NCI-H510A treated with DMSO at 0.1 percent for 48 hours (cell line): Measurements from ENCODE around the gene TIMMDC1.
"Not testable (repeated sequence)": the region's sequence is repeated elsewhere in the genome, so short reads cannot be mapped to it uniquely, and the experiment has no call there.

Experiments used
- DNase-seq: peaks from one replicate; lab custom pipeline; 2025; lab: John Stamatoyannopoulos, UW

Gene TIMMDC1

DNA sequence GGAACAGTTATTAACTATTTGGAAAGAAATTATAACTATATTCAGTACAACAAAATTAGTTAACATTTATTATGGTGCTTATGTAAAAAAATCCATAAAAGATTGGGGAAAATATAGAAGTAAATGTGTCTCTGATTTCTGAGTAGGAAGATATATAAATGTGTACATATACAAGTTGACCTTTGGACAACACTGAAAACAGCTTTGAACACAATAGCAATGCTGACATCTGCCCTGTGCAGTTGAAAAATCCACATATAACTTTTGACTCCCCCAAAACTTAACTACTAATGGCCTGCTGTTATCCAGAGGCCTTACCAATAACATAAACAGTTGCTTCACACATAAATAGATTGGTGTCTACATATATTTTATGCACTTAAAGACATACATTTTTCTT, 12.3 kb downstream of the TIMMDC1 start:
- DNase-seq, result no peak

DNA sequence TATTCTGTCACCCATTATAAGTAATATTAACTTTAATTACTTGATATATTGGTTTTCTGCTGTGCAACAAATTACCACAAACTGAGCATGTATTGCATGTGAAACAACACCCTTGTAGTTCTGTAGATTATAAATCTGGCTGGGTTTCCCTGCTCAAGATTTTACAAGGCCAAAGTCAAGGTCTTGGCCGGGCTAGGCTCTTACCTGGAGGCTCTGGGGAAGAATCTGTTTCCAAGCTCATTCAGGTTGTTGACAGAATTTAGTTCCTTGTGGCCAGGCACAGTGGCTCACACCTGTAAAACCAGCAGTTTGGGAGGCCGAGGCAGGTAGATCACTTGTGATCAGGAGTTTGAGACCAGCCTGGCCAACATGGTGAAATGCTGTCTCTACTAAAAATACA, 16.3 kb downstream of the TIMMDC1 start:
- no peak for DNase-seq

DNA sequence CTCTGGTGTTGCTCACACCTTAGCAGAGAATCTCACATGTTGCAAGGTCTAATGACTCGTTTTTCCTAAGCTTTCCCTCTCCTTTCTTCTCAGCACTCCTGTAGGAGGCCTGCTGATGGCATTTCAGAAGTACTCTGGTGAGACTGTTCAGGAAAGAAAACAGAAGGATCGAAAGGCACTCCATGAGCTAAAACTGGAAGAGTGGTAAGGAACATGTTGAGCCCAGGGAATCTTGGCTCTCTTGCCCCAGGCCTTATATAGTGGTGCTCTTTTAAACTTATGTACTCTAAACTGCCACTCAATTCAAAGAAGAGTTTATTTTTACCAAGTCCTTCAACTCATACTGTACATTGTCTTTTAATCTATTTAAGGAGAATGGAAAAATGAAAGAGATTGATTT, 18.8 kb downstream of the TIMMDC1 start:
- no peak for DNase-seq

DNA sequence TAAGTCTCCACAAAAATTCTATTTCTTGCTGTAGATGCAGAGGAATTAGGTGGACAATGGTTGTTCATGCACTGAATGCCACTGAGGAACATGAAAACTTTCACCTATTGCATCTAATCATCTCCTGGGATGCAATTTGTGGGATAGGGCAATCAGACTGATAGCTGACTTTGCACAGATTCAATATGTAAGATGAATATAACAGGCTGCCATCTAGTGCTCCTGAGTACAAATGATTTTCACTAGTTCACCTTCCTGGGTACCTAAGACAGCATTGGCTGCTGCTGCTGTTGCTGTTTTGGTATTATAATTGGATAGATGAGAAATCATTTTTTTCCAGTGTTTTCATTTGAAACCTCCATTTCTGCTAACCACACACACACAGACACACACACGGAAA, 19.7 kb downstream of the TIMMDC1 start:
- no peak for DNase-seq

DNA sequence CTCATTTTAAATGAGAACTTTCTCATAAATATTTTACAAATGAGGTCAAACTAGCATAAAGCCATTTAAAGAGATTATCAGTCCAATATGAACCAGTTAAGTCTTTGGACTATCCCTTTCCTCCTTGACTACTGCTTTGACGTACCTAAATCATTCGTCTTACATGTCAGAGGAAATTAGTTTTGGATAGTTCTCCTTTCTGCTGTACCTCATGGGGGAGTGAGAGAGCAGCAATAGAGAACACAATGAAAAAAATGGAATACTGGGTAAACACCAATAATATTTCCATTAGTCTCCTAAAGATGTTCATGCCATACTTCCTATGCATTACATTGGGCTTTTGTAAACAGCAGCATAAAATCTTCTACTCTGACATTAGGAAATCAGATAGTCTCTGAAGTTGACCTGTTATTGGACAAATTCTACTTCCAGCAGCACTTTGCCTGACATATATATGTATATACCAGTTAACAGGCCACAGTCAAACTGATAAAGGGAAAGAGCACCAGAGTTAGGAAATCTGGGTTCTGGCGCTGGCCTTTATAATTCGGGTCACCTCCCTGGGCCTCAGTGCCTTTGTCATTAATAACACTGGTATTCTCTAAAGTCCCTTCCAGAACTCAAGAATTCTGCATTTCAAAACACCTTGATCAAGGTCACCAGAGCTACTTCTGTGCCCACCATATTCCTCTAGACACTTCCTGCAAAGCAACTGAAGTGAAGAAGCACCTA, 26.8 kb downstream of the TIMMDC1 start:
- no peak for DNase-seq

DNA sequence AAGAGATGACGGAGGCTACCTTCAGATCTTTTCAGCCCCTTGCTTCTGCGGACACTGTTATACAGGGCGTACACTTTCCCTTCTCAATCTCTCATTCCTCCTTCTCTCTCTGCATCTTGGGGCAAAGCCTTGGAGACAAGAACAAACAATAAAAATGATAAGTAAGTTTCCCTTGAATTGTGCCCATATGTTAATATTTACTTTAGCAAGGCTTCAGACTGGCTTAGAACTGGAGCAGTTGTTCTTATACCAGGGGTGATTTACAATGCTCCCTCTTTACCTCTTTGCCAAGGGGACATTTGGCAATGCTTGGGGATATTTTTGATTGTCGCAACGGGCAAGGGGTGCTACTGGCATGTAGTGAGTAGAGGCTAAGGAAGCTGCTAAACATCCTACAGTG, 29.4 kb downstream of the TIMMDC1 start:
- DNase-seq, result no peak

DNA sequence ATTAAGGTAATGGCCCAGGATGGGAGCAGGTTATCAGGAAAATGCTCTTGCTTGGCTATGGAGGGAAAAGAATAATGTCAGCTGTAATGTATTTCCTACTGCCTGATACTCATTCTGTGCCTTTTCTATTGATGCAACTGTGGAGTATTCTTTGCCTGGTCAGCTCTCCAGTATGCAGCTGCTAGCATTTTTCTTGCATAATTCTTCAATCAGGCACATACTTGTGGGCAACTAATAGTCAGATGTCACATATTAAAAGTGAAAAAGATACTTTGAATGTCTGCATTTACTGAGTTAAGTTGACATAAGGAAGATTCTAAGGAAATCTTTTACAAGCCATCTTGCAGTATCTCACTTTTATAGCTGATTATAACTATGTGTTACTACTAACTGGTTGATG, 31.5 kb downstream of the TIMMDC1 start:
- no peak for DNase-seq

DNA sequence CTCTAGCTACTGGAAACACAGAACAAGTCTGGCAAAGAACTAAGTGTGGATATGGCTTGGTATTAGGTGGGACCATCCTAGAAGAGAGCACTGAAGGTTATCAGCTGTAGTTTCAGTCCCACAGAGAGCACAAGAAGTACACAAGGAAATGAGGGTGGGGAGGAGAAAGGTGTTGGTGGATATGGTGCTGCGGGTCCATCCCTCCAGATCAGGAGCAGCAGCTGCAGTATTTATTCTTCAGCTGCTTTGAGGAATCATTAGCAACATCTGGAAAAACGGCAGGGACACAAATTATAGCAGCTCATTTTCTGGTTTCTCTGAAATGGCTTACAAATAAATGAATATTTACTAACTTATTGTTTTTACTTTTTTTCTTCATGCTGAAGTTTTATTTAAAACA, 32.1 kb downstream of the TIMMDC1 start:
- DNase-seq, result no peak

DNA sequence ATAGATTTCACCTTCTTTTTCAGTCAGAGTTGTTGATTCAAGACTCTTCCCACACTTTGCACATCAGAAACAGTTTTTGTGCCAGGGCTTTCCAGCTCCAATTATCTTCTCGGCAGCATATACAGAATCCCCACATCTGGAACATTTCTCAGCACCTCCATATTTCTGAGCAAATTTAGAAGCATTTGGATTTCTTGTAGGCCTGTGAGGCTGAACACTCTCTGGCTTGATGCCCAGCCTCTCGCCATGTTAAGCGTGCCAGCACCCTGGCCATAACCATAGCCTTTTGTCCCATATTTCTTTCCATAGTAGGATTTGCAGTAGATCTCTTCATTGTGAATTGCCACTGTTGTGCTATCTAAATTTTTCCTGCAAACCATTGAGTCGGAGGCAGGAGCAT, 32.8 kb downstream of the TIMMDC1 start:
- DNase-seq, result no peak

DNA sequence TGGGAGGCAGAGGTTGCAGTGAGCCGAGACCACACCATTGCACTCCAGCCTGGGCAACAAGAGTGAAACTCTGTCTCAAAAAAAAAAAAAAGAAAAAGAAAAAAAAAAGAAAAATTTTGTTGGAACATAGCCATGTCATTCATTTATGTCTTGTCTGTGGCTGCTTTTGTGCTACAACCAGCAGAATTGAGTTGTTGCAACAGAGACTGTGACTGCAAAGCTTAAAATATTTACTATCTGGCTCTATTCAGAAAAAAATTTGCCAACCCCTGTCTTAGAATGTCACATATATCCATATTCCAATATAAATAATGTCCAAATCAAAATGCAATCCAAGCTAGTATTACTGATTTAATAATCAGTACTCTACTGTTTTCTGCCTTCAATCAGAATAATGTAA, 35.9 kb downstream of the TIMMDC1 start:
- DNase-seq, result no peak

DNA sequence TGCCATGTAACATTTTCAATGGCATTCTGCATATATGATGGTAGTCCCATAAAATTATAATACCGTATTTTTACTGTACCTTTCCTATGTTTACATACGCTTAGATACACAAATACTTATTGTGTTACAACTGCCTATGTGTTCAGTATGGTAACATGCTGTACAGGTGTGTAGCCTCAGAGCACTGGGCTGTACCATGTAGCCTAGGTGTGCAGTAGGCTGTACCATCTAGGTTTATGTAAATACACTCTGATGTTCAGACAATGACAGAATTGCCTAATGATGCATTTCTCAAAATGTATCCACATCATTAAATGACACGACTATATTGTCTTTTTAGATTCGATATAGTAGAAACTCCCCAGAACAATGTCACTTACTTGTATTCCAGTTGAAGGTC, 38.4 kb downstream of the TIMMDC1 start:
- no peak for DNase-seq

DNA sequence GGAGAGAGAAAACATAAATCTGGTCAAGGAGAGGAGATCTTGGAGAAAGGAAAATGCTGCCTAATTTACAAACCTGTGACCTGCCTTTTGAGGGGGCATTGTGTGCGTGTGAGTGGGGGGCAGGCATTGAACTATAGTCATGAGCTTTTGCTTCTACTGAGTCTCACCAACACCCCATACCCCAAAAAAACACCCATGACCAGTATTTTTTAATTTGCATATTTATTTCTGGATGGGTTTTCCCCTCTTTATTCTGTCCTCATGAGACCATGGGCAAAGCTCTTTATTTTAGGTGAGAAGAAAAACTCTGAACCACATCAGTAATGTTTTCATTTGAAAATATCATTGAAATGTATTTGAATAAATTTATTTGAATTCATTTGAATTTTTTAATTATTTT, 40.4 kb downstream of the TIMMDC1 start:
- DNase-seq, result no peak

DNA sequence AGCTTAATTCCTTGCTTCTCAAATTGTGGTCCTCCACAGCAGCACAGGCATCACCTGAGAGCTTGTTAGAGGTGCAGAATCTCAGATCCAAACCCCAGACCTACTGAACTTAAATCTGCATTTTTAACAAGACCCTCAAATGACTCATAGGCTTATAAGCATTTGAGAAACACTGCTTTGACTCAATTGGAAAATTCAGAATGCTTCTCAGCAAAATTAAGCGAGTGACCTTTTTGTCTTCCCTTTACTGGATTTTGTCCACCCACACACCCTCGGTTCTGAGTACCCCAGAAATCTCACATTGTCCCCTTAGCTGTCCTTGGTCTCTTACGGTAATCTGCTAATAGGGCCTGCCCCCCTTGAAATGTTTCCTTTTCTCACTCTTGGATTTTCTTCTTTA, 43.2 kb downstream of the TIMMDC1 start:
- DNase-seq, result no peak

DNA sequence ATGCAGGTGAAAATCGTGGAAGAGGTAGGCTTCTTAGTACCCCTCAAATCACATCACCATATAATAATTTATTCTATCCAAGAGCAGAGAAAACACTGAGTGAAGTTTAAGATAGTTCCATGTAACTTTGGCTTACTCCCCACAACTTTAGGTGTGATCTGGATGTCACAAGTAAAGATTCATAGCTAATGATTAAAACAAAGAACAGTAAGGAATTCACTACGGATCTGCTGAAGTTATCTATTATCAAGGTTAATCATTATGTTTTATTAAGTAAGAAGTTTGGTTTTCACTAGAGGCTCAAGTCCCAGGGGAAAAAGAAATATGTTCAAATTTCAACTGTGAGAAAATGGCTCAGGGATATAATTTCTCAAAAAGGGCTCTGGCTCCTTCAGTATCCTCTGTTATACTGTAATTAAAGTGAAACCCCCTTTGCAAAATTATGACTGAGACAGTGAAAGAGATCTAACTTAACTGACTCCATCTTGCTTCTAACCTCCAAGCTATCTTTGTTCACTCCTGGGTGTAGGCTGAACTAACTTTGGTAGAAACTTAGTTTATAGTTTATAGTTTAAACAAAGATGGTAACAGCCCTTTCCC, 43.9 kb downstream of the TIMMDC1 start:
- no peak for DNase-seq

DNA sequence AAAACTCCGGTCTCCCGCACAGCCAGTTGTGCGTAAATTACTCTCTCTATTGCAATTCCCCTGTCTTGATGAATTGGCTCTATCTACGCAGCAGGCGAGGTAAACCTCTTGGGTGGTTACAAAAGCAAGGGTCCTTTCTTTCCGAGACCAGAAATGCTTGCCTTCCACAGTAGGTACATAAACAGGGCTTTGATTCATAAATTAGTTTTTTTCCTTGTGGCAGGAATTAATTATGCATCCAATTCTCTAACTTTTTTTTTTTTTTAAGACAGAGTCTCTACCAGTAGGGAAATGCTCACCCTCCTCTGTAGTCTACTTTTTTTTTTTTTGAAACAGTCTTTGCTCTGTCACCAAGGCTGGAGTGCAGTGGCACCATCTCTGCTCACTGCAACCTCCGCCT, 44.8 kb downstream of the TIMMDC1 start:
- DNase-seq, result no peak

DNA sequence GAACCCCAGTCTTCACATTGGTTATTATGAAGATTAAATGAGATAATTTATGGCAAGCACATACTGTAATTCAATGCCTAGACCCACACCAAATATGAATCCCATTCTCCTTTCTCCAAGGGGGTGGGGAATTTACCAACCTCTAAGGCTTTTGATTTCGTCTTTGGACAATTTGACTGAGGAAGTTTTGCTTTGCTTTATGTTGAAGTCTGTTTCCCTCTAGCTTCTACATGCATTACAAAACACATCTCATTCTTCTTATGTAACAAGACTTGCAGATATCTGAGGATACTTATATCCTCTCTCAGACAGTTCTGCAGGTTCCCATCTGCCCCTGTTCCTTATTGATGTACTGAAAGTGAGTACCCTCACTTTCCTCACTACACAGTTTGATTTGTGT, 48.9 kb downstream of the TIMMDC1 start:
- DNase-seq, result no peak

DNA sequence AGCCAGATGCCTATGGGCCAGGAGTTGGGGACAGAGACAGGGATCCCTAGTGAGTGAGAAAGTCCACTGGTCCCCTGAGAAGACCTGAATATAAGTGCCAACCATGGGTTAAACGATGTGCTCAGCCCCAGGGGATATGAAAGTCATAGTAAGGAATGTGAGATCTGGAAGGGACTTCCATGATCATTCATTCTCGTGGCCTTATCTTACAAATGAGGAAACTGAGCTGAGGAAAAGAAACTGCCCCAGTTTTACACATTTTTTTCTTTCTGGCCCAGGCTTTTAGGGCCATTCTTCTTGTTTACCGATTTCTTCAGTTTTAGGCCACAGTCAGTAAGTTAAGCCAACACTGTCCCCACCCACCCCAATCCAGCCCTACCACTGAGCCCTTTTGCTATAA, 50.0 kb downstream of the TIMMDC1 start:
- no peak for DNase-seq

DNA sequence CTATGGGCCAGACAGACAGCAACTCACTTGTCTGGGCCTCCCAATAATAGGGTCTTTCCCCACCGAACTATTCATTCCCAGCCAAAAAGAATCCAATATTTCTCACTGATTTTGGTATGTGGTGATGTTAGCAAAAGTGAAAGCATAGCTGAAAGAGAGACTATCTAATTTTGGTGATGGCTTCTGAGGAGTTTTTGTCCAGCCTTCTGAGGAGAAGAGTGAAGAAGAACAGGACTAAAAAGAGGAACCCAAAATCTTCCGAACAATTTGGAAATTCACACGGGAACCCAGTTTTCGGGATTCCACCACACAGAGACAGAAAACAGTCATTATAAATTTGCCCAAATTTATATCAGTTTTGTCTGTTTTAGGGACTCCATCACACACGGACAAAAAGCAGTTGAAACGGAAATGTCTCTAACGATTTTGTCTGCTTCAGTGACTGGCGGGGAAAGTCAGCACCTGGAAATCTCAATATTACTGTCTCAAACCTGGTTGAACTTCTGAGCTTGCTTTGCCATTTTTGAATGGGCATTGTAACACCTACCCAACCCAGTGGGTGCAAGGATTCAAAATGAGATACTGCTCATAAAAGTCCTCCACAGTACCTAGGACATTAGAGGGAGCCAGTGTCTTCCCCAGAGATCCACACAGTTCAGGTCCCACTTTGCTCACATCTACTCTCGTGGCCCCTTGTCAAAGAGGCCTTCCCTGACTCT, 52.0 kb downstream of the TIMMDC1 start:
- DNase-seq, result no peak

DNA sequence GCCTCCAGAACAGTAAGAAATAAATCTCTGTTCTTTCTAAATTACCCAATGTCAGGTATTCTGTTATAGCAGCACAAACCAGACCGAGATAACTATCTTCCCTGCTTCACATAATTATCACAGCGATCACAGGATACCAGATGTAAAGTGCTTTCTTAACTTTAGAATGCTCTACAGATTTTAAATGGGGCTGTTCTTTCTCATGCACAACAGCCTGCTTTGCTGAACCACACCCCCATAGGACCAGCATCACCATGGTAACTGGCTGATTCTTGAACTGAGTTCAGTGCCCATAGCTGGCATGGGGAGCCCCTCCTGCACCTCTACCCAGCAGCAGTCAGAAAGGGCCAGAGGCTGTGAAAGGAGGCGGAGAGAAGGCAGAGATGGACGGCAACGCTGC, 53.3 kb downstream of the TIMMDC1 start:
- no peak for DNase-seq

DNA sequence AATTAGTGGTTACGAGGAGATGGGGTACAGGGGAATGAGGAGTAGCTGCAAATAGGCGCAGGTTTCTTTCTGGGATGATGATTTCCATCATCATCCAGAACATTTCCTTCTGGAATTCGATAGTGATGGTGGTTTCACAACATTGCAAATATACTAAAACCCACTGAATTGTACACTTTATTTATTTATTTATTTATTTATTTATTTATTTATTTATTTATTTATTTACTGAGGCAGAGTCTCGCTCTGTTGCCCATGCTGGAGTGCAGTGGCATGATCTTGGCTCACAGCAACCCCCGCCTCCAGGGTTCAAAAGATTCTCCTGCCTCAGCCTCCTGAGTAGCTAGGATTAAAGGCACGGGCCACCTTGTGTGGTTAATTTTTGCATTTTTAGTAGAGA, 54.6 kb downstream of the TIMMDC1 start:
- not testable (repeated sequence) for DNase-seq

DNA sequence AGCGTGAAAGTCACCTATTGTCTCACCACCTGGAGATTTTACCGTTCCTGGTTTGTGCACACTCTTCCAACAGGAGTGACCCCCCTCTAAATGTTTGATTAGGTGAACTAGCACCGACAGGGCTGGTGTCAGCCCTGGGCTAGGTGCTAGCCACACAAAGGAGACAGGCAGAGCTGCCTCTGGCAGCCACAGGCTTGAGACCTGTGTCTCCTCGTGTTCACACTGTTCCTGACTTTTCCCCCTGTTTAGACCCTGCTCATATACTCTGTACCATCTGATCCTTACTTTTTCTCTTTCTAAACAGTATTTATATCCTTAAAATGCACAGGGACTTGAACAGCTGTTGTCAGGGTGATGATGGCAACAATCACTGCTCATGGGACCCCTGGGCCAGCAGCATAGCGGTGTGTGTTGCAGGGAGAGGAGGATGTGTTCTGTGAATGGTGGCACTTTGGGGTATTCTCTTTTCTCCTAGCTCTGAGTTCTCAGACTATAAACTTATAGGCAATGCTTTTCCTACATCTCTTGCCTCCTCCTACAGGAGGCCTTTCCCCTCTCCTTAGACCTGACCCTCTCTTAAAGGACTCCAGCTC, 55.6 kb downstream of the TIMMDC1 start:
- no peak for DNase-seq

DNA sequence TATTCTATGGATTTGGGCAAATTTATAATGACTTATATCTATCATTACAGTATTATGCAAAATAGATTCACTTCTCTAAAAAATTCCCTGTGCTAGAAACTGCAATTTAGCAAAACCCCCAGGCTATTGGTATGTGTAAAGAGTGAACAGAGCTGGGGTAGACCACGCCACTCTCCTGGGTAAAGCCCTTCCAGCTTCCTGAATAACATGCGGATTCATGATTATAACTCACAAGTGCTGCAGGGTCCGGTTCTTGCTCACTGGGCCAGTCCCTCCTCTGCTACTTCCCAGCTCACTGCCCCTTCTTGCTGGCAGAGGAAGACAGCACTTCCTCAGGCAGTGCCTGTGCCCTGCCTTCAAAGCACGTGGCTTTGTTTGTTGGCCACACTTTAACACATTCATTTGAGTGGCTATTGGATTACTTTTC, 57.0 kb downstream of the TIMMDC1 start:
- no peak for DNase-seq

DNA sequence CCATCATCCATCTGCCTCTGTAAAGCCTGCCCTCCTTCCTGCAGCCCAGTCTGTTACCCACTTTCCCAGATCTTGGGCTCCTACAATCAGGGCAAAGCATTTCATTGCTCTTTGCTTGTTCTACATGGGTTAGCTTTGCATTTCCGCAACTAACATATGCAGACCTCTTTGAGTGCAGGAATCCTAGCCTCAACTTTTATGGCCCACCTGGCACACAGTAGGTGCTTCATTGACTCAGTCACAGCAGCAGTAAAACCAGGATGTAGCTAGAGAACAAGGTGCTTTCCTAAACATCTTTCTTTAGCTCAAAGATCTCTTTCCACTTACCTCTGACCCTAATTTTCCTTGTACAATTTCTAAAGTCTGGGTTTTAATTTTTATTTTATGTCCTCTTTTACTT, 57.6 kb downstream of the TIMMDC1 start:
- DNase-seq, result no peak
